GM21619 (cell line): ENCODE measurements around the gene ABHD11.
"Not testable (repeated sequence)": the region's sequence is repeated elsewhere in the genome, so short reads cannot be mapped to it uniquely, and the experiment has no call there.

Experiments used
- ATAC-seq: cut with Tn5 transposase; IDR thresholded peaks from one replicate; pipeline ENCODE4 v1.9.1; 2021; ENCODE audit not compliant: unreplicated experiment

ABHD11 gene

GRCh38 chr7:73742753-73743641 lies 4.4 kb upstream of the ABHD11 start:
- no peak for ATAC-seq

DNA sequence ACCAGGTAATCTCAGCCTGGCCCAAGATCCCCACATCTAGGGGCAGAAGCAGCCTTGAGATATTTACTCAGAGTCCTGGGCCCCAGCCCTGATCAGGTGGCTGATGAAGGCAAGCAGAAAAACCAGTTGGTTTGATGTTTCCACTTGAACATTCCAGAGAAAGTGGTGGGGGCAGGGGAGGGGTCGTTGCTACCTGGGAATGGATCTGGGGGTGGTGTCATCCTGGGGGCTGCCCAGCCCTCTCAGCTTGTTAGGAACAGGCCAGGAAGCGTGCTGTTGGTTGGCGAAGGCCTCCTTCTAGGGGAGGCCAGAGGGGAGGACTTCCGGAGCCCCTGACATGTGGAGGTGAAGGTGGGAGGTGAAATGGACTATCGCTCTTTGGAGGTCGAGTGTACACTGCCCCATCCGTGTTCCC lies 3.7 kb upstream of the ABHD11 start:
- ATAC-seq: no peak

DNA sequence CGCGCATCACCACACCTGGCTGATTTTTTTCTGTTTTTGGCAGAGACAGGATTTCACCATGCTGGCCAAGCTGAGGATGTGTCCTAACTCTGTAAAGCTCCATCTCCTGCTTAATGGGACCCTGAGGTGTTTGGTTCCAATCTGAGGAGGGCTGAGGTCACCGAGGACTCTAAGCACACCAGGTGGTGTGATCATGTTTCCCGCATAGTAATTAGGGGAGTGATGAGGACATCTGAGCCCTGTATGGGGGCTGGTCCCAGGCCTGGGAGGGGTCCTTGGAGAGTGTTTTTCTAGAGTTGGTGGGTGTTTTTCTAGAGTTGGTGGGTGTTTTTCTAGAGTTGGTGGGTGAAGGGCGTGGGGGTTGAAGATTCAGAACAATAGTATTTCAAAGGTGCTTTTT lies 3.0 kb upstream of the ABHD11 start:
- no peak for ATAC-seq

DNA sequence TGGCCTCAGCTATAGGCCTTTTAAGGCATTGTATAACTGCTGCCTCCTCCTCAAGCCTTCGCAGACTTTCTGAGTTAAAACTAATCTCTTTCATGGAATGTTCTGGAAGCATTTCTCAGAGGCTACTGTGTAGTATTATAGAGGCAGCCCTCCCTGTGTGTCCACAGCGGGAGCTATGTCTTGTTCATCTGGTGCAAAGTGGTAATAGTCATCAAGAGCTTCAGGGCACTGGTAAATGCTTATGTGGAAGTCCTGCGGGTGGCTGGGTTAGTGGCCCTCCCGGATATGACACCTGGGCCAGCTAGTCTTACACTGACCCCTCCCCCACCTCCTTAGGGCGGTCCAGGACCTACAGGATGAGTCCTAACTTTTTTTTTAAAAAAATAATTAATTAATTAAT lies 2.2 kb upstream of the ABHD11 start:
- ATAC-seq: no peak

DNA sequence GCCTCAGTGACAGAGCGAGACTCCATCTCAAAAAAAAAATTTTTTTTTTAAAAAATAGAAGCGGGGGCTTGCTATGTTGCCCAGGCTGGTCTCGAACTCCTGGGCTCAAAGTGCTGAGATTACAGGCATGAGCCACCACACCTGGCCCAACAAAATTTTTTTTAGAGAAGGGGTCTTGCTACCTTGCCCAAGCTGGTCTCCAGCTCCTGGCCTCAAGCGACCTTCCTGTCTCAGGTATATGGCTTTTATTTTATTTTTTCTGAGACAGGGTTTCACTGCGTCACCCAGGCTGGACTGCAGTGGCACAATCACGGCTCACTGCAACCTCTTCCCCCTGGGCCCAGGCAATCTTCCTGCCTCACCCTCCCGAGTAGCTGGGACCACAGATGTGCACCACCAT lies 1.6 kb upstream of the ABHD11 start:
- no peak for ATAC-seq

DNA sequence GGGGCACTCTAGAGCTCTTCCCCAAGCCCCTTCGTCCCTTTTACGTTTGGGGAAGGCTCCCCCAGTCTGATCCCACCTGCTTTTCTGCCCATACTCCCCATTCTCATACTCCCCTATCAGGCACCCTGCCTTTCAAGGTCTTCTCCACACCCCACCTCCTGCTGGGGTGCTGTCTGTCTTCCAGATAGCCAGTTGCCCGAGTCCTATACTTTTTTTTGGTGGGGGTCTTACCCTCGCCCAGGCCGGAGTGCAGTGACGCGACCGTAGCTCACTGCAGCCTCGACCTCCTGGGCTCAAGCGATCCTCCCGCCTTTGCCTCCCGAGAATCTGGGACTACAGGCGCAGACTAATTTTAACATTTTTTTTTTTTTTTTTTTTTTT lies 775 bp upstream of the ABHD11 start:
- ATAC-seq: no peak

DNA sequence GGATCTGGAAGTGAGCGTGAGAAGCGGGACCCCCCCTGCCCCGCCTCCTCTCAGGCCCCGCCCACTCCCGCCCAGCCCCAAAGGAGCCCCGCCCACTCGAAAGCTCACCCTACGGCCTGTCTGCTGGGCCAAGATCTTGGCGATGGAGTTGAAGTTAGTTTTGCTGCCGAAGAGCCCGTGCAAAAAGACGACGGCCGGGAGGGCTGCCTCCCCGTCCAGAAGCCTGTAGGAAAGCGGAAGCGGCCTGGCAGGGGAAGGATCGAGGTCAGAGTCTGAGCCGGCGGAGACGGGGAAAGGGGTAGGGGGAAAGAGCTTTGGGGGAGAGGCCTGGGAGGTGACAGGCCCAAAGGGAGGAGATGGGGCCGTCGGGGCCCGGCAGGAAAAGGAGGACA lies 386 bp downstream of the ABHD11 start:
- peak; percentile 21 for ATAC-seq

- no peak for ATAC-seq
Measured at GRCh38 chr7:73737491-73738219, 947 bp downstream of the ABHD11 start.

DNA sequence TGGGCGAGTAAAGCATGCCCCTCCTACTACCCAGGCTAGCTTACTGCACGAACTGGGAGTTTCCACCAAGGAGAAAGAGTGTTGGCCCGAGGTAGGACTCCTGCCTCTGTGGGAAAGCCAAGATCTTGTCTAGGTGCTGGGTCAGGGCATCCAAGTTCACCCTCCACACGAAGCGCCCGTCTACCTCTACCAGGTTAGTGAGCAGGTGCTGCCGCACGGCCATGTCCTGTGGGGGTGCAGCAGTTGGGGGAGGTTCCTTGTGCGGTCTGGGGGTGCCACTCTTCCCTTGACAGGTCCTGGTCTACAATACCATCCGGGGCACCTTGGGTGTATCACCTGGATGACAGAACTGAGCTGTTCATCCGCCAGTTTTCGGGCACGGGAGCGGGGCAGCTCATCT lies 1.7 kb downstream of the ABHD11 start:
- no peak for ATAC-seq

- no peak for ATAC-seq
Measured at GRCh38 chr7:73735528-73735905, 3.1 kb downstream of the ABHD11 start.

DNA sequence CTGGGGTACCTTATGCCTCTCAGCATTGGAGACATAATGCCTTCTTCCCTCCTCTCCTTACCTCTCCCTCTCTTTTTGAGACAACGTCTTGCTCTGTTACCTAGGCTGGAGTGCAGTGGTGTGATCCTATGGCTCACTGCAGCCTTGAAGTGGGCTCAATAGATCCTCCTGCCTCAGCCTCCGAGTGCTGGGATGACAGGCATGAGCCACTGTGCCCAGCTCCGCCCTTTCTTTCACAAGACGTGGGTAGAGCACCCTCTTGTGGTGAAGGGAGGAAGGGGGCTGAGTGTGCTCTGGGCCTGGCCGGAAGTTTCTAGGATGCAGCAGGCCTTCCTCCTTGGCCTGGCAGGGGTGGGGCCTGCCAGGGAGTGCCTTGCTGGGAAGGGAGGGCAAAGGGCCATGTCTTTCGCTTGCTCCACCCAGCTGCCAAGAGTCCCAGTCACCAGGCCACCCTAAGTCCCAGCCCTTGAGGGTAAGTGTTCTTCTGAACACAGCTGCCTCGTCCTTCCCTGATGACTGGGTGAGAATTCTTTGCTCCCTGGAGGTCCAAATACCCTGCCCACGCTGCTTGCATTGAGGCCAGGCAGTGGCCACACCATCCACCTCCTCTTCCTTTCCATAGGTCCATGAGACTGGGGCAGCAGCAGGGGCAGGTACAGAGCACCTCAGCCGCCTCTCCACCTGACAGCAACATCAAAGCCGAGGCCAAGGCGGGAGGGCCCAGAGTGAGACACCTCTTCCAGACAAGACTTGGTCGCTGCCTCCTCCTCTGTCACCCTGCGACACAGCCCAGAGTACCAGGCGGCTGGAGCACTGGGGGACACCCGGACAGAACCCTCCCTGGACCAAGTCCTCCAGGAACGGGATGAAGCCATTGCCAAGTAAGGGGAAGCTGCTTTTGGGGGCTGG lies 3.7 kb downstream of the ABHD11 start:
- ATAC-seq: peak; percentile 48

- ATAC-seq: no peak
Measured at GRCh38 chr7:73732397-73732796, 6.2 kb downstream of the ABHD11 start.

GRCh38 chr7:73730485-73730884 lies 8.1 kb downstream of the ABHD11 start:
- no peak for ATAC-seq

GRCh38 chr7:73728551-73728950 lies 10.1 kb downstream of the ABHD11 start:
- ATAC-seq: no peak

- ATAC-seq: no peak
Measured at GRCh38 chr7:73727952-73728351, 10.7 kb downstream of the ABHD11 start.

GRCh38 chr7:73726083-73726466 lies 12.5 kb downstream of the ABHD11 start:
- ATAC-seq: peak; percentile 15

DNA sequence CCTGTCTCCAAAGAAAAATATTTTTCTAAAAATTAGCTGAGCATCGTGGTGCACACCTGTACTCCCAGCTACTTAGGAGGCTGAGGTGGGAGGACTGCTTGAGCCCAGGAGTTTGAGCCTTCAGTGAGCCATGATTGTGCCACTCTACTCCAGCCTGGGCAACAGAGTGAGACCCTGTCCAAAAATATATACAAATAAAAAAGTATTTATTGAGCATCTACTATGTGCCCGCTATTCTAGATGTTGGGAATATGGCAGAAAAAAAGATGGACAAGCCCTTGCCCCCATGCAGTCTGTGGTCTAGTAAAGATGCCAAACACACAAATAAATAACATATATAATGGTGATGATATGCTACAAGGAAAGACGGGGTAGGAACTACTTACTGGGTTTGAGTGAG lies 14.8 kb downstream of the ABHD11 start:
- no peak for ATAC-seq

GRCh38 chr7:73722785-73723184 lies 15.8 kb downstream of the ABHD11 start:
- ATAC-seq: no peak

GRCh38 chr7:73722182-73722581 lies 16.4 kb downstream of the ABHD11 start:
- not testable (repeated sequence) for ATAC-seq

DNA sequence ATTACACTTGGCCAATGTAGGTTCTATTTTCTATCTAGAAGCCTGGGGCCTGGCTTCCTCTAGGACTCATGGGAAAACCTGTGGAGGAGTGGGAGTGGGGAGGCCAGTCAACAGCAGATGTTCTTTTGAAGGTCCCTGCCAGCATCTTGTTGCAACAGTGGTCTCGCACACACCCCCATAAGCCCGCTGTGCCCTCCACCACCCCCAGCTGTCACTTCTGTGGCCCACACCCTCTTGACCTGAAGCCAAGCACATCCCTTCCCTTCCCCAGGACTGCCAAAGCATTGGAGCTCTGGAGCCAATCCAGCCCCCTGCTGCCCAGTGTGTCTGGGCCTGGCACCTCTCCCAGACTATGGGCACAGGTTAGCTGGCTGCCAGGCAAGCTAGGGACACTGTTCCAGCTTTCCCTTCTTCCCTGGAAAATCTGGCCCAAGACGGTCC lies 17.2 kb downstream of the ABHD11 start:
- ATAC-seq: no peak

- not testable (repeated sequence) for ATAC-seq
Measured at GRCh38 chr7:73720443-73720842, 18.2 kb downstream of the ABHD11 start.
